Heart right ventricle (tissue), 16 donors: ENCODE data around the gene POU3F1. TPM values are rescaled to one million over a fixed set of nuclear protein-coding genes. Genes with fewer than 3 reads are reported as not detected.

Experiments used
- ATAC-seq, 8 donors: fragments of 200-7000 bp; cut with Tn5 transposase; one replicate each; pipeline ENCODE4 v1.9.1; 2020; ENCODE audit warnings: mild to moderate bottlenecking in 8 of 8, moderate library complexity in 8 of 8, moderate number of reproducible peaks in 1 of 8
- DNase-seq, 2 donors: peaks; one replicate each; pipeline ENCODE4 v3.0.0-alpha.2; 2020
- H3K27ac ChIP-seq, 10 donors: fragments of 200-600 bp; sonication (generic) in 2 of 10; one replicate each; pipeline versions ENCODE4 v1.5.0 to v1.8.0; 2020 to 2022; ENCODE audit warnings: mild to moderate bottlenecking in 3 of 10
- H3K27me3 ChIP-seq, 7 donors: fragments of 200-600 bp; one replicate each; pipeline ENCODE4 v1.8.0; 2021 to 2022; ENCODE audit warnings: mild to moderate bottlenecking in 2 of 7
- H3K36me3 ChIP-seq, 9 donors: fragments of 200-600 bp; sonication (generic) in 1 of 9; one replicate each; pipeline versions ENCODE4 v1.5.0 to v1.8.0; 2020 to 2022; ENCODE audit warnings: mild to moderate bottlenecking in 2 of 9
- H3K4me1 ChIP-seq, 9 donors: fragments of 200-600 bp; sonication (generic) in 1 of 9; one replicate each; pipeline versions ENCODE4 v1.5.0 to v1.8.0; 2020 to 2022; ENCODE audit warnings: mild to moderate bottlenecking in 4 of 9
- H3K4me3 ChIP-seq, 10 donors: fragments of 200-600 bp; sonication (generic) in 2 of 10; one replicate each; pipeline versions ENCODE4 v1.5.0 to v1.8.0; 2020 to 2022; ENCODE audit warnings: mild to moderate bottlenecking in 7 of 10, moderate library complexity in 2 of 10
- H3K9me3 ChIP-seq, 11 donors: fragments of 200-600 bp in 10 of 11; sonication (generic) in 2 of 11; one replicate each; pipeline versions ENCODE4 v1.5.0 to v1.8.0; 2013 to 2022; ENCODE audit warnings: mild to moderate bottlenecking in 2 of 11, control low read depth in 1 of 11, moderate library complexity in 1 of 11
- CTCF ChIP-seq, 9 donors: fragments of 200-600 bp; sonication (generic) in 2 of 9; IDR thresholded peaks; one replicate each; pipeline versions ENCODE4 v1.5.0 to v1.8.0; 2021 to 2022; ENCODE audit warnings: antibody characterized with exemption in 9 of 9, mild to moderate bottlenecking in 5 of 9, moderate library complexity in 1 of 9
- WGBS, 2 donors: extraction: QIAGEN DNeasy Blood & Tissue Kit; methylation state at CpG; one replicate each; pipeline ENCODE4 v1.1.7; 2013; ENCODE audit warnings: inconsistent platforms in 1 of 2; 5-methylcytosine and 5-hydroxymethylcytosine counted together
- intact Hi-C, 10 donors: fragments of 100-400 bp; cut with DNase I; formaldehyde crosslinking; loops; one replicate each; pipeline versions ENCODE4 v1.11.1 to v1.14.2; 2022
- polyA plus RNA-seq, 2 donors: library from polyadenylated mRNA; stranded (reverse); fragments of 200-250 nt; gene quantifications; one replicate each; pipeline ENCODE4 v1.2.3, GENCODE V29; 2013
- total RNA-seq, 10 donors: library from RNA; stranded (reverse); fragmentation: NEBNext Ultra II Directional in 3 of 10; extraction: Animal tissue kit (Norgen Biotek cat#: 25700) in 3 of 10; gene quantifications; one replicate each; pipeline versions ENCODE4 v1.2.1 to v1.2.4, GENCODE V29; 2021 to 2023
- donor health status: Arrhythmogenic right ventricular cardiomyopathy.
- donor health status: ischemic (EF 13 %, LVEDD 7.1; RV severe dilation, severe dysfunction).
- donor health status: healthy with polysubstance abuse.
- donor health status: DM: no; HTN: yes; CAD: no.
- donor health status: DM: no; HTN: no; CAD: no.
- donor health status: ischemic (EF 25% LVEDD 6.9; RV normal size, moderate dysfunction).
- donor health status: ischemic (EF 25% LVEDD 5.7; RV mildly dilated, moderate dysfunction).
- donor health status: healthy.
- donor health status: DM: yes; HTN: yes; CAD: no.
- donor health status: Ischemic cardiomyopathy.
- donor health status: ischemic (EF 35%, LVEDD 5.7; RV mildly dilated, moderate dysfunction).
- donor health status: nonischemic (EF 11% LVEDD 7.7; RV severe dilation, severe dysfunction).
- donor health status: DM: yes; HTN: yes; CAD: no.
- donor health status: PGD.
- donor health status: ischemic (EF 29% LVEDD 5.4; RV normal size, mild dysfunction).
- donor health status: nonischemic (EF 23%, LVEDD 6.1; RV moderate dilation, normal function).

Gene POU3F1
- total and polyA plus RNA-seq, 12 donors, result 0.03 to 0.22 (median 0.13) TPM; not detected in 9

GRCh38 chr1:38068980-38069340, 22.4 kb upstream of the POU3F1 start:
- WGBS, 2 donors, result 77 to 81% methylated on average over 3 of the region's 3 CpGs

GRCh38 chr1:38068220-38068979, 21.8 kb upstream of the POU3F1 start:
- H3K27me3 ChIP-seq, result peaks cover 0 to 69% (median 39%) of the 10 kb centered on the region in 7 donors
- peaks cover 0 to 7% (median 0%) of the 10 kb centered on the region in 9 donors for H3K4me1 ChIP-seq
- intact Hi-C loops, result no loop called here
- DNase-seq (no peak), ATAC-seq (peak in 4 of 8 donors; percentile 12 to 47 (median 30))
- no peak overlapping the region for H3K27ac ChIP-seq
- TF ChIP-seq CTCF (IDR thresholded peaks at IDR 0.05), result no peak
- H3K36me3 ChIP-seq, result no peaks in the 10 kb centered on the region
- WGBS, 2 donors, result 35 to 47% methylated on average over 14 of the region's 14 CpGs
- H3K9me3 ChIP-seq, result no peaks in the 10 kb centered on the region
- H3K4me3 ChIP-seq, result no peak overlapping the region

More at GRCh38 chr1:38068980-38069340, 22.4 kb upstream of the POU3F1 start:
- Histone ChIP-seq H3K36me3 (no peaks in the 10 kb centered on the region), H3K27me3 (peaks cover 0 to 74% (median 40%) of the 10 kb centered on the region in 7 donors), H3K4me3 (no peak overlapping the region), H3K4me1 (peaks cover 0 to 7% (median 0%) of the 10 kb centered on the region in 9 donors), H3K9me3 (no peaks in the 10 kb centered on the region), H3K27ac (no peak overlapping the region)
- ATAC-seq (no peak), DNase-seq (no peak)
- intact Hi-C loops, result no loop called here
- no peak for TF ChIP-seq CTCF (IDR thresholded peaks at IDR 0.05)

- H3K27me3 ChIP-seq, result peaks cover 0 to 35% (median 15%) of the 10 kb centered on the region in 7 donors
- WGBS, 2 donors, result 33 to 56% methylated on average over 11 of the region's 11 CpGs
Observed at GRCh38 chr1:38064197-38064903, 17.8 kb upstream of the POU3F1 start.

More at GRCh38 chr1:38064197-38064903, 17.8 kb upstream of the POU3F1 start:
- H3K36me3 ChIP-seq, result no peaks in the 10 kb centered on the region
- no peaks in the 10 kb centered on the region for H3K9me3 ChIP-seq
- no peak for ATAC-seq
- TF ChIP-seq CTCF (IDR thresholded peaks at IDR 0.05), result no peak
- H3K4me1 ChIP-seq, result peaks cover 0 to 7% (median 0%) of the 10 kb centered on the region in 9 donors
- no peak for DNase-seq
- no peak overlapping the region for H3K27ac ChIP-seq
- H3K4me3 ChIP-seq, result no peak overlapping the region
- intact Hi-C loops, result no loop called here
